Peyer's patch (tissue), 4 donors: ENCODE results near the gene AGPAT2.

Source experiments
- CTCF ChIP-seq, 6 experiments: fragments of 450-650 bp in 4 of 6; fragments of 200-600 bp in 2 of 6; sonication (generic) in 1 of 6; IDR thresholded peaks; one replicate each; pipeline ENCODE4 v1.5.1; 2017 to 2019; ENCODE audit warnings: antibody characterized with exemption in 6 of 6, mild to moderate bottlenecking in 3 of 6, moderate library complexity in 1 of 6
- POLR2A ChIP-seq, 2 donors: fragments of 450-650 bp; IDR thresholded peaks; one replicate each; pipeline ENCODE4 v1.5.1; 2017; ENCODE audit warnings: antibody characterized with exemption in 2 of 2, mild to moderate bottlenecking in 2 of 2, moderate library complexity in 2 of 2

GRCh38 chr9:136723989-136724388, 36.7 kb upstream of the AGPAT2 start:
- TF ChIP-seq POLR2A (IDR thresholded peaks at IDR 0.05): no peak
- TF ChIP-seq CTCF (IDR thresholded peaks at IDR 0.05): no peak
